ENCODE measurements around the gene AACS.
"Not testable (repeated sequence)": the region's sequence is repeated elsewhere in the genome, so short reads cannot be mapped to it uniquely, and the experiment has no call there.

AACS gene

DNA sequence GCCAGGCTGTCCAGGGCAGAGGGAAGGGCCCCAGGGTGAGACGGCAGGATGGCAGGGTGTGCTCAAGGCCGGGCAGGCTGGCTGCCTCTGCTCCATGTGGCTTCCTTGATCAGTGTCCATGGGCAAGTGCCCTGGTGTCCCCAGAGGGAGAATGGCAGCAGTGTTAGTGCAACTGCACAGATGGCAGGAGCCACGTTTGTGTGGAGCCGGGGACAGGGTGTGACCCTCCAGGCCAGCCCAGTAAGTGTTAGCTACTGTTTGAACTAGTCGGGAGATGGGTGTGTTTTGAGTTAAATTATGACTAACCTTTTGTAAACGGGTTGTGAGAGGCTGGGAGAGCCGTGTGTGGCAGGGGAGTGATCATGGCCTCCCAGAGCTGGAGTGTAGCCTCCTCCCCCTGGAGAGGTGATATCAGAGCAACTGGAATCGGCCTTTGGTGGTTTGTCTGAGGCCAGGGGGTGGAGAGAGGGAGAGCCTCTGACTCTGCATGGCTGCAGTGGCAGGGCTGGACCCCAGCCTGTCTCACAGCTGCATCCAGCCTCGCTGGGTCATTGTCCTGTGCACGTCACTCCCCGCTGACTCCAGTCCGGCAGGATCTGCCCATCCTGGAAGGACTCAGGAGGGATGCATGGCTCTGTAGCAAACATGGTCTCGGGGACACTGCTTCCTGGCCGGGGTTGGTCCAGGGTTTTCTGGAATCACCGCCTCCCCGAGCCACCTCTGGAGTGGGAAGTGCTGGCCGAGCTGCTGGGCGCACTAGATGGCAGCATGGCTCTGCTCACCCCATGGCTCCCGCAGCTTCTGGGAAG is 27.8 kb downstream of the AACS start:
- DNase-seq, result no peak

DNA sequence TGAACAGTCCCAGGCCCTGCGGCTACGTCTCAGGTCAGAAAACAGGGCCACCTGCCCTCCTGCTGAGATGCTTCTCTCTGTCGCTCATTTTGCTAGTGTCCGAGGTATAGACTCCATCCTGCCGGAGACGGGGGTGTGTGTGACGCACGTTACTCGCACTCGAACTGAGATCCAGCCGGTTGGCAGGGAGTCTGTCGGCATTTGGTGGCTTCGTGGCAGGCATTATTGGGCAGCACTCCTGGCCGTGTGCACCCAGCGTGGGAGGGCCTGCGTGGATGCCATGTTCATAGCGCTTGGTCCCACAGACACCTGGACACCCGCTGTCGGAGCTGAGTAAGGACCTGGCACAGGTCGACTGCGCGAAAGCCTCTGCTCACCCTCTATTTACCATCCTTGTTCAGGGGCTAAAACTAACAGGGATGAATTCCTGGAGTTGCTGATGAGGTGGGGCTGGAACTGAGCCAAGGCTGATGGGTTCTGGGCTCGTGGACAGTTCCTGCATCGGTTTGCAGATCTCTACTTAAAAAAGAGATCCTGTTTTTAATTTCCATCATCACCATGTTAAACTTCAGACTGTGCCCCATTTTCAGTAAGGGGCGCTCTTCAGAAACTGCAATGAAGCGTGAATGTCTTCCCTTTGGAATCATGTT is 28.6 kb downstream of the AACS start:
- DNase-seq, result no peak

DNA sequence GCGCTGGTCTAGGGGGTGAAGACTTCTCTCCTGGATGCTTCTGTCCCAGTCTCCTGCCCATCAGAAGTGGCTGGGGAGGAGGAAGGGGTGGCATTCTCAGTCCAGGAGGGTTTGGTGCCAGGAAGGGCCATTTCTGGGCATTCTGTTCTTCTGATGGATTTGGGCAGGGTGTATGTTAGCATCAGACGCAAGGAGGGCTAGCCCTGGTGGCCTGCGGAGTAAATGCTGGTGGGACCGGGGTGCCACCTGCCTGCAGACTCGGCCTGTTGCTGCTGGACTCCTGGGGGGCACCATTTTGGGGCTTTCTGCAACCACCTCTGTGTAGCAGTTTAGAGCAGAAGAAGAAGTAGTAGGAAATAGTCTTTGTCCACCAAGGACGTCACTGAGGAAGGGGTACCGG is 31.7 kb downstream of the AACS start:
- DNase-seq, result no peak

DNA sequence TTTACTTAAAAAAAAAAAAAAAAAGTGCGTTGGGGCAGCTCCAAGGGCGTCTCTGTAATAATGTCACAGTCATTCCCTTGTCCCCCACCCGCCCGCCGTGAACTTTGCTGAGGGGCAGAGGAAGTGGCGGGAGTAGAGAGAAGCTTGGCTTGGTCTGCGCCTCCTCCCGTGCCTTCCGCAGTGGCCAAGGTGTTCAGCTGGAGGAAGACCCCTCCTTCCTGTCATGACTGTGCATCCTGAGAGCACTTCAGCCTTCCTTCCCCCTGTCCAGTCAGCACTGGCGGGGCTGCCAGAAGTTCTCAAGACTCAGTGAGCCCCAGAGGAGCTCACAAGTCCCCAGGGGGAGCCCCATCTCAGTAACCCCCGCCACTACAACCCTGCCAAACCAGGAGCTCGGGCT is 32.2 kb downstream of the AACS start:
- no peak for DNase-seq

DNA sequence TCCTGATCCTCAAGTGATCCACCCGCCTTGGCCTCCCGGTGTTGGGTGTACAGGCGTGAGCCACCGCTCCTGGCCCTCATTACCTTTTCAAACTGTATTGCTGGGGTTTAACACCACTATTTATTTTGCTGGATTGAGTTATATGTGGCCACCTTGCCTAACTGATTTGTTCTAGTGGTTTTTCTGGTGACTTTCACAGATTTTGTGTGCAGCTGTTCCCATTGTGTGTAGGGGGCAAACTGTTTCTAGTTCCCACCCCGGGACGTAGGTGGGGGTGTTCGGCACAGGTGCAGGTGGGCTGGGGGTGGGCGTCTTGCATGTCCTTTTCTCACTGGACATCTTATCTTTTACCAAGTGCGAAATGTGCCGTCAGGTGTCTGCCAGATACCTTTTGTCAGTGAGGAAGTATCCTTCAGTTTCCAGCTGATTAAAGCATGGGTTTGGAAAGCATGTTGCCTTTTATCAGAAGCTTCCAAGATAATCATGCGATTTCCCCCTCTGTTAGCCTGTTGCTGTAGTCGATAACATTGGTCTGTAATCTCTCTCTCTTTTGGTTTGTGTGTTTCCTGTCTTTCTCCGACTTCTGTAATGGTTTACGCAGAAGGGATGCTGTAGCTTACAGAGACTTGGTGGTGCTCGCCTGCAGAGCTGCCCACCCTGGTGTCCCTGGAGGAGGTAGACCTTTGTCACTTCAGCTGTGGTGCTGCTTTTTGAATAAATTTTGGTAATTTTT is 33.6 kb downstream of the AACS start:
- DNase-seq, result no peak

DNA sequence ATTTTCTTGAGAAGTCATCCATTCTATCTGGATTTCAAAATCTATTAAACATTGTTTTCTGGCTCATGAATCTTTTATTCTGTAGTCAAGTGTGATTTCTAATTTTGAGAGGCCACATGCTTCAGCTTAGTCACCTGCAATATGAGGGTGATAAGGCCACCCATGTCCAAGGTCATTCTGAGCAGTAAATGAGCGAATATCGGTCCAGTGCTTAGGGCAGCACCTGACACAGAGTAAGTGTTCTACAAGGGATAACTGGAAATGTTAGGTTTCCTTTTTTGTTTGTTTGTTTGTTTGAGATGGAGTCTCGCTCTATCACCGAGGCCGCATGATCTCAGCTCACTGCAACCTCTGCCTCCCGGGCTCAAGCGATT is 34.2 kb downstream of the AACS start:
- DNase-seq, result no peak

DNA sequence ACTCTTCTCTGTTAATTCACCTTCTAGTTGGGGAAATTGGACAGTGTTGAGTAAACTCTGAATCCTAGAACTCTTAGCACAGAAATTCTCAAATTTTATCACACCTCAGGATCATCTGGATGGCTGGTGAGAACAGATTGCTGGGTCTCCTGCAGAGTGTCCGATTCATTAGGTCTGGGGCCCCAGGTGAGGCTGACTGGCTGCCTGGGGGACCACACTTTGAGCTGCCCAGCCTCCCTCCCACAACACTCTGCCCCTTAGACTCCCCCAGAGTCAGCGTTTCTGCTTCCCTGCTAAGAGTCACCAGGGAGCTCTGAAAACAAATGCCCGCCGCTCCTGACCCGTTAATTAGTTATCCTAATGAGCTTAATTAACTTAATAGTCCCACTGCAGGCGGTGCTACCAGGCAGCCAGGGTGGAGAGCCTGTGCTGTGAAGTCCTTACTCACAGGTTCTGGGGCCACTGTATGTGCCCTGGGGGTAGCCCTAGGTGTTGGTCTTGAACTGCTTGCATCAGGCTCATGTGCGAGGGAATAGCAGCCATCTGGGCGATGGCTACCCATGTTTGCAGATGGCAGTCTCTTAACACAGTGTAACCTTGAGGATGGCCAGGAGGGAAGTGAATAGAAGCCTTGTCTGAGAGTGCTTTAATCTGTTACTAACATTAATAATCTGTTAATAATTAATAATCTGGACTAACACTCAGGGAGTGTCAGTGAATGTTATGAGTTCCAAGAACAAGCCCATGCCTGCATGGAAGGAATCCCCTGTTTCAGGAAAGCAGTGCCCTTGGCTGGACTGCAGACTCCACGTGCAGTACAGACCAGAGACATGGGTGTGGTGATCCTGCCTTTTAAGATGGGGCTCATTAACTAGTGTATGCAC is 35.6 kb downstream of the AACS start:
- DNase-seq, result no peak

DNA sequence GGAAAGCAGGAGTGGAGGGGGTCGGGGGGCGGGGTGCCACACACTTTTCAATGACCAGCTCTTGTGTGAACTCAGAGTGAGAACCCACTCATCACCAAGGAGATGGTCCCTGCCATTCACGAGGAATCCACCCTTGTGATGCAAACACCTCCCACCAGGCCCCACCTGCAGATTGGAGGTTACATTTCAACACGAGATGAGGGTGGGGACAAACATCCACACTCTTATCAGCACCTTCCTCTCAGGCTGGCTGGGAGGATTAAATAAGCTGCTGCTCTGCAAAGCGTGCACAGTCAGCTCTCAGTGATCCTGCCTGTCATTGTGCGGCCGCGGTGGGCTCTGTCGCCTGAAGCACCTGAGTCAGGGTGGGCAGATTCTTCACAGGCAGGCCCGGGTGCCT is 39.7 kb downstream of the AACS start:
- DNase-seq, result no peak

DNA sequence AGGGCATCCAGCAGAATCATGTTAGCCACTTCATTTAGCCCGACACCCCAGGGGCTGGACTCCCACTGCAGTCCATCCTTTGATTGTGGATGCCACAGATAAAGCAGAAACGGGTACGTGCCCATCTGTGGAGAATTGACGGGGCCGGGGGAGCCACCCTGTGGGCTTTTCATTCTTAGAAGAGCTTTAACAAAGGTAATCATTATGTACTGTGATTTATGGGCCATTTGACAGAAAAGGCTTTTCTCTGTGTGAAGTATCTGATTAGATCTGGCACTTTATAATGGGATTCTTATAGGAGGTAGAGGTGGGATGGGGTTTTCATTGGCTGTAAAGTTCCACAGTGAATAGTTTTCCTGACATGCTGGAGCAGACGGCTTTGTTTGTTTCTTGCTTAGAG is 40.4 kb downstream of the AACS start:
- DNase-seq, result no peak

DNA sequence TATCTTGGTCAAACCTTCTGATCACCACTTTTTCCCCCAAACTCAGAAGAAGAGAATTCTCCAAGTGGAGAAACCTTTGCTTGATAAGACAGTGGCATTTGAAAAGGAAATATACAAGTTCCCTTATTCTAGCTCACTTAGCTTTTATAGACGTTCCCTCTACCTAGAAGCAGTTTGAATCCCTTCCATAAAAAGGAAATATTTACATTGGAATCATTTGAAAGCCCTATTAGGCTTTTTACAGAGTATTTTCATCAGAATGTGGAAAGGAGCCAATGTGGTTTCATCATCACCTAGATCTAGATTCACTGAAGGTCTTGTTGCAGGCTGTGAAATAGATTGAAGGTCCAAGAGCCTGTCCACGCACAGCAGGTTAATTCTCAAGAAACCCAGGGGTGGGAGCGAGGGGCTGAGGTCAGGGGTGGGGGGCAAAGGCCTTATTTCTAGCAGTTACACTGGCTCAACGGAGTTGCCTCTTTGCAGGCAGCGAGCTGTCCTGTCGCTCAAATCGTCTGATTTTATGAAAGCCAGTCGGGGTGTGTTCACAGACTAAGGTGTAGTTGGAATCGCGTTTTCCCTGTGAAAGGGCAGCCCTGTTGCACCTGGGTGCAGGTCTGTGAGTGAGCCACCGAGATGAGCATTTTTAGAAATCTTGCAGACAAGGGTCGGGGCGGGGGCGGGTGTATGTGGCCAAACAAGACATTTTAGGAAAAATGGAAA is 45.6 kb downstream of the AACS start:
- DNase-seq, result no peak

DNA sequence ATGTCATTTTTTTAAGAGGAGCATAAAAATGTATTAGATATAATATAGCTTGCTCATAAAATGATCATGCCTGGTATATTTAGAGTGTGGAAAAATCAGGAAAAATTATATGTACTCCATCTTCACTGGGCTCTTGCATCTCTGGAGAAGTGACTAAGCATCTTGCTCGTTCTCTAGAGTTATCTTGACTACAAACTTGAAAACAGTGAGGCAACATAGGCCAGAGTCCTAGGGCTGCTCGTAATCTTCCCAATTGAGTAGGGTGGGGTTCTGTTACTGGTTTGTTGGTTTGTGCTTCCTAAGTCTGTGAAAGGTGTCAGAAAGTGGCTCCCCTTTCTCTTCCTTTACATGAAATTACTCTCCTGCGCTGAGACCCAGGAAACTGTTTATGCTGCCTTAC is 46.2 kb downstream of the AACS start:
- no peak for DNase-seq

DNA sequence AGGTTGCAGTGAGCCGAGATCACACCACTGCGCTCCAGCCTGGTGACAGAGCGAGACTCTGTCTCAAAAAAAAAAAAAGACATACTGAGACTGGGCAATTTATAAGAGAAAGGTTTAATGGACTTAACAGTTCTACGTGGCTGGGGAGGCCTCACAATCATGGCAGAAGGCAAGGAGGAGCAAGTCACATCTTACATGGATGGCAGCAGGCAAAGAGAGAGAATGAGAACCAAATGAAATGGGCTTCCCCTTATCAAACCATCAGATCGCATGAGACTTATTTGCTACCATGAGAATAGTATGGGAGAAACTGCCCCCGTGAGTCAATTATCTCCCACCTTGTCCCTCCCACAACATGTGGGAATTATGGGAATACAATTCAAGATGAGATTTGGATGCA is 47.4 kb downstream of the AACS start:
- DNase-seq, result not testable (repeated sequence)

DNA sequence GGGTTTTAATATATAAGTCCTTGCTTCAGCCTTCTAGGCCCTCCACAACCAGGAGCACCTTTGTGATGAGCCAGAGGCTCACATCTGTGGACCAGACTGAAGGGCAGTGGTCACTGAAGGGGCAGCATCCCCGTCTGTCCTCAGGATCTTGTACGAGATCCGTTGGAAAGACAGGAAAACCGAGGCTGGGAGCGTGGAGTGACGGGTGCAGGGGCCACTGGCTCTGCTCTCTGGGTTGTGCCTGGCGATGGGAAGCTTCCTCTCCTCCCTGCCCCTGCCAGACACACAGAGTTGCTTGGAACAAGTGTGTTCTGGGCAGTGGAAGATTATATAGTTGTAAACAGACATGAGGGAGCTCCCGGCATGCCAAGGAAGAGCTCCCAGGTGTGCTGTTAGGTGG is 48.0 kb downstream of the AACS start:
- DNase-seq, result no peak

DNA sequence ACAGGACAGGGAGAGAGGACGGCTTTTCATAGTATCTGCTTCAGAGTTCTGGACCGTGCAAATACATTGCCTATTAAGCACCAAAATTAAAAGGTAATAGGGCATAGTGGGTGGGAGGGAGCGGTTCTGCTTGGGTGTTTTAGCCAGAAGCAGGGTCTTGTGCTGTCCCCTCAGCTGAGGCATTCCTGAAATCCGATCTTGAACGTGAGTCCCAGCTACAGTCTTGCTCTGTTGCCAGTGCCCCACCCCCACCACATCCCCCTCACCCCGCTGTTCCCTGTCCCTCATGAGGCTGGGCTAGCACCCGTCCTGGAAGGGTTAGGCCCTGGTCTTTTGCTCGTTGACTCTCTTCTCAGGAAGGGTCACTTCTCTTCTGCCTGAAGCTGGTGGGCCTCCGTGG is 48.6 kb downstream of the AACS start:
- DNase-seq, result no peak

DNA sequence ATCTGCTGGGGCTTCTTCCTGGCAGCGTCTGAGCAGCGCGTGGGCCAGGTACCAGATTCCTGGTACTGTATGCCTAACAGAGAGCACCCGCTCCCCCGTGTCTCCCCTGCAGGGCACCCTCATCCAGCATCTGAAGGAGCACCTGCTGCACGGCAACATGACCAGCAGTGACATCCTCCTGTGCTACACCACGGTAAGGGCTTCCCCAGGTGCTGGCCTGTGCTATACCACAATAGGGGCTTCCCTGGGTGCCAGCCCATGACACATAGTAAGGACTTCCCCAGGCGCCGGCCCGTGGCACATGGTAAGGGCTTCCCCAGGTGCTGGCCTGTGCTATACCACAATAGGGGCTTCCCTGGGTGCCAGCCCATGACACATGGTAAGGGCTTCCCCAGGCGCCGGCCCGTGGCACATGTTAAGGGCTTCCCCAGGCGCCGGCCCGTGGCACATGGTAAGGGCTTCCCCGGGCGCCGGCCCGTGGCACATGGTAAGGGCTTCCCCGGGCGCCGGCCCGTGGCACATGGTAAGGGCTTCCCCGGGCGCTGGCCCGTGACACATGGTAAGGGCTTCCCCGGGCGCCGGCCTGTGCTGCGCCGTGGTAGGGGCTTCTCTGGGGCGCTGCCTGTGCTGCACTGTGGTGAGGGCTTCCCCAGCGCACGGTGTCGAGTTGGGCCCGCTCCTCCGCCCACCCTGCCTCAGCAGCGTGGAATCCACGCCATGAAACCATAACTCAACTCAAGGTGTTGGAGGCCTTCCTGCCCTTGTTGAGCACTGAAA is 49.3 kb downstream of the AACS start:
- DNase-seq, result no peak

DNA sequence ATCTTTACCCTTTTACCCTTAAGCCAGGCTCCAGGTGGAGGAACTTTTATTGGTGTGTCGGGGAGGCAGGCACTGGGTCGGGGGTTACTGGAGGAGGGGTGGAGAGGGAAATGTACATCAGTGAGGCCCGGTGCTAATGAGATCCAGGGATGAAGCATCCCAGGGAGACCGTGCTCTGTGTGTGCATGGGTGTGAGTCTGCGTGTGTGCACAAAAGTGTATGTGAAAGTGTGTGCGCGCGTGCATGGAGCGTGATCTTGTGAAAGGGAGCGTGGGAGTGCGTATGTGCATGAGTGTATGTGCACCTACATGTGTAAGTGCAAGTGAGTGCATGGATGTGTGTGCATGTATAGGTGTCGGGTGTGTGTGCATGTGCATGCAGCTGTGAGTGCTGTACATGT is 55.3 kb downstream of the AACS start:
- no peak for DNase-seq

DNA sequence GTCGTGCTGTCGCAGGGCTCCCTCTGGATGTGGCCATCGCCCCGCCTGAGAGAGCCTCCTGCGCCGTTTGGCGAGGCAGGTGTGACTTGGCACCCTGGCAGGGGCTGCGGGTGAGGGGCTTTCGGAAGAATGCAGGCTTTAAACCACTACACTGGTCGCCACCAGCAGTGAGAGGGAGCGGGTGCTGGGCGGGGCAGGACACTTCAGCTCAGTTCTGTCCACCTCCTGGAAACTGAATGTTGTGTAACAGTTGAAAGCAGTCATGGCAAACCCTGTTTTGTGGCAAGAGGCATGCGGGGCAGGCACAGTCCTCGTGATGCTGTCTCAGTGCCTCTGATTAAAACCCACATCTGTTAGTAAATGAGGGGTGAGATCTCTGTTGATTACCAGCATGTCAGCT is 55.9 kb downstream of the AACS start:
- DNase-seq, result no peak

DNA sequence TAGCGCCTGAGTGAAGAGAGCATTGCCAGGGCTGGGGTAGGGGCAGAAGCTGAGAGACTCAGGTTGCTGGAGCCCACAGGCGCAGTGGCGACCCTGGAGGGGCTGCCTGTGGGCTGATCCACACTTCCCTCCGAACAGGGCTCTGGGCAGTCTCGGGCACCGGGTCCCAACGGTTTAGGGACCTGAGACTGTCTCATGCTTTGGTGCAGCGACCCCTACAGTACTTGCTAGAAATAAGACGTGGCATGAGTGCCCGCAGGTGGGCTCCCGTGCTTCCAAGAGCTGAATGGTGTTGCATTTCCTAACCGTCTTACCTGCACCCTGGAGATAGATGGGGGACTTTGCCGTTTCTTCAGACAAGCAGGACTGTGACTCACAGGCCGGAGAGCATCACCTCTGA is 57.4 kb downstream of the AACS start:
- no peak for DNase-seq

DNA sequence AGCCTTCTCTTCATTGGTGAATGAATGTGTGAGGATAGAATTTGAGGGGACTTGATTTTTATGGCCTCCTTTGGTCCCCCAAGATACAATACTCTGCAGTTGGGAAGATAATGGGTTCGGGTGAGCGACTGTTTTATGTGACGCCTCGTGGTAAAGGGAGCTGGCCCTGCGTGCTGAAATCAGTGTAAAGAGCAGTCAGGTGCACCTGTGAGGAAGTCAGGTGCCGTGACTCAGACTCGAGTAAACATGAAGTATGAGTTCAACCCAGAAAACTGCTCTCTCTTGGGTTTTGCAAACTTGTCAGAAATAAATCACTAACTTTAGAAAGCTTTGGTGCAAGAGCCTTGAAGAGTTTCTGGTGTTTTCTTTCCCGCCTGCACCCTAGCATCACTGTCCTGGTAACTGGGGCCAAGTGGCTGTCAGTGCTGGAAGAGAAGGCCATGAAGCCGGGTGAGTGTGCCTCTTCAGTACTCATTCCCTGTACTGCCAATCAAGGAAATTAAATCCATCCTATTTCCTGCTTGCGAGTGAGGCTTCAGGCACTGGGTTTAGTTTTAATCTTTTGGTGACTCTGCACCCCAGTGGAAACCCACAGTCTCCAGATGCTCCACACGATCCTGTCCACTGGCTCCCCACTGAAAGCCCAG is 59.2 kb downstream of the AACS start:
- DNase-seq, result no peak

DNA sequence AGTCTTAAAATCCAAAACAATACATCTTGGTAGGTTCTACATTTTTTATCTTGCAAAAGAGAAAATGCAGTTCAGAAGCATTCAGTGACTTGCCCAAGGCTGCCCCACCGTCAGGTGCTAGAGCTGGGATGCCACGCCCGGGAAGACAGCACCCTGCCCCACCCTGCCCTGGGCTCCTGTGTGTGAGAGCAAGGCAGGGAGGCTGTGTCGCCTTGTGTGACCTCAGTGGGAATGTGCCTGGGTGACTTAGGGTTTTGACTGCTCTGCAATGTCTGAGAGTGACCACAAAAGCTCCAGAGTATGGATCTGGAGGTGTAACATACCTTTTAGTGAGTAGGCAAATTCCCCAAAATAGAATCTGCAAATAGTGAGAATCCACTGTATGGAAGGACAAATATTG is 60.0 kb downstream of the AACS start:
- no peak for DNase-seq

Data from NCI-H526 (cell line).